DOHH2 (cell line): Measurements from ENCODE around the gene MACF1.
"Not testable (repeated sequence)": the region's sequence is repeated elsewhere in the genome, so short reads cannot be mapped to it uniquely, and the experiment has no call there.

Source experiments
- H3F3A ChIP-seq: fragments of 200-600 bp; sonication (generic), shearing (Covaris generic); 2 replicates; pipeline ENCODE4 v1.6.0; 2016; ENCODE audit warnings: antibody characterized with exemption, mild to moderate bottlenecking; ENCODE audit not compliant: control insufficient read depth, insufficient read depth
- H3K27ac ChIP-seq: fragments of 200-600 bp; sonication (generic); 2 replicates; pipeline ENCODE4 v1.5.1; 2014; ENCODE audit warnings: low read depth, mild to moderate bottlenecking, low read length, moderate library complexity
- H3K27me3 ChIP-seq: fragments of 200-600 bp; sonication (generic); 2 replicates; pipeline ENCODE4 v1.6.1; 2014; ENCODE audit warnings: mild to moderate bottlenecking, low read length, mixed read lengths; ENCODE audit not compliant: control insufficient read depth
- H3K36me3 ChIP-seq: fragments of 200-600 bp; sonication (generic); 2 replicates; pipeline ENCODE4 v1.6.1; 2014; ENCODE audit warnings: mild to moderate bottlenecking, low read length, moderate library complexity, mixed read lengths; ENCODE audit not compliant: control insufficient read depth
- H3K4me1 ChIP-seq: fragments of 200-600 bp; sonication (generic); 2 replicates; pipeline ENCODE4 v1.6.1; 2014; ENCODE audit warnings: mild to moderate bottlenecking, low read length, mixed read lengths; ENCODE audit not compliant: control insufficient read depth
- H3K4me2 ChIP-seq: fragments of 200-600 bp; sonication (generic); 2 replicates; pipeline ENCODE4 v1.6.0; 2014; ENCODE audit warnings: mild to moderate bottlenecking, low read length, moderate library complexity
- H3K4me3 ChIP-seq: fragments of 200-600 bp; sonication (generic); 2 replicates; pipeline ENCODE4 v1.5.1; 2014; ENCODE audit warnings: mild to moderate bottlenecking, low read length, mixed read lengths
- H3K79me2 ChIP-seq: fragments of 200-600 bp; sonication (generic); 2 replicates; pipeline ENCODE4 v1.6.1; 2014; ENCODE audit warnings: mild to moderate bottlenecking, low read length, mixed read lengths; ENCODE audit not compliant: control insufficient read depth
- H3K9me2 ChIP-seq: fragments of 200-600 bp; sonication (generic); replicated peaks from 2 replicates; pipeline ENCODE4 v1.6.1; 2014; ENCODE audit warnings: mild to moderate bottlenecking, low read length, mixed read lengths; ENCODE audit not compliant: control insufficient read depth
- H3K9me3 ChIP-seq: fragments of 200-600 bp; sonication (generic); 2 replicates; pipeline ENCODE4 v1.6.1; 2014; ENCODE audit warnings: antibody characterized with exemption, low read length, mixed read lengths; ENCODE audit not compliant: control insufficient read depth, insufficient read depth
- H4K20me1 ChIP-seq: fragments of 200-600 bp; sonication (generic); 2 replicates; pipeline ENCODE4 v1.6.0; 2014; ENCODE audit warnings: low read depth, mild to moderate bottlenecking, antibody characterized with exemption, low read length, moderate library complexity; ENCODE audit not compliant: control insufficient read depth, insufficient read depth
- EZH2phosphoT487 ChIP-seq: fragments of 200-600 bp; sonication (generic); IDR thresholded peaks from 2 replicates; pipeline ENCODE4 v1.6.1; 2017; ENCODE audit warnings: borderline replicate concordance, mild to moderate bottlenecking, antibody characterized with exemption, low read length, moderate library complexity, mixed read lengths
- TF ChIP-seq, protein P1 (sequence below): fragments of 200-600 bp; sonication (generic); IDR thresholded peaks from one replicate; pipeline ENCODE4 v1.5.1; 2014; ENCODE audit warnings: antibody characterized with exemption, mild to moderate bottlenecking, low read depth, low read length; ENCODE audit not compliant: poor library complexity, severe bottlenecking

The MACF1 gene

GRCh38 chr1:39446986-39447567 is 242.6 kb downstream of the MACF1 start:
- TF ChIP-seq, protein P1, sequence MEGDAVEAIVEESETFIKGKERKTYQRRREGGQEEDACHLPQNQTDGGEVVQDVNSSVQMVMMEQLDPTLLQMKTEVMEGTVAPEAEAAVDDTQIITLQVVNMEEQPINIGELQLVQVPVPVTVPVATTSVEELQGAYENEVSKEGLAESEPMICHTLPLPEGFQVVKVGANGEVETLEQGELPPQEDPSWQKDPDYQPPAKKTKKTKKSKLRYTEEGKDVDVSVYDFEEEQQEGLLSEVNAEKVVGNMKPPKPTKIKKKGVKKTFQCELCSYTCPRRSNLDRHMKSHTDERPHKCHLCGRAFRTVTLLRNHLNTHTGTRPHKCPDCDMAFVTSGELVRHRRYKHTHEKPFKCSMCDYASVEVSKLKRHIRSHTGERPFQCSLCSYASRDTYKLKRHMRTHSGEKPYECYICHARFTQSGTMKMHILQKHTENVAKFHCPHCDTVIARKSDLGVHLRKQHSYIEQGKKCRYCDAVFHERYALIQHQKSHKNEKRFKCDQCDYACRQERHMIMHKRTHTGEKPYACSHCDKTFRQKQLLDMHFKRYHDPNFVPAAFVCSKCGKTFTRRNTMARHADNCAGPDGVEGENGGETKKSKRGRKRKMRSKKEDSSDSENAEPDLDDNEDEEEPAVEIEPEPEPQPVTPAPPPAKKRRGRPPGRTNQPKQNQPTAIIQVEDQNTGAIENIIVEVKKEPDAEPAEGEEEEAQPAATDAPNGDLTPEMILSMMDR = no peak
- no peak for TF ChIP-seq EZH2phosphoT487
- Histone ChIP-seq H3K9me2 (no peaks in the 10 kb centered on the region), H3K27me3 (no peaks in the 10 kb centered on the region), H3K9me3 (no peaks in the 10 kb centered on the region), H3K4me1 (no peaks in the 10 kb centered on the region), H3K4me2 (no peak overlapping the region), H3K36me3 (peaks cover 61% of the 10 kb centered on the region), H4K20me1 (no peaks in the 10 kb centered on the region), H3K4me3 (no peak overlapping the region), H3K79me2 (no peaks in the 10 kb centered on the region), H3K27ac (no peak overlapping the region), H3F3A (no peaks in the 10 kb centered on the region)

DNA sequence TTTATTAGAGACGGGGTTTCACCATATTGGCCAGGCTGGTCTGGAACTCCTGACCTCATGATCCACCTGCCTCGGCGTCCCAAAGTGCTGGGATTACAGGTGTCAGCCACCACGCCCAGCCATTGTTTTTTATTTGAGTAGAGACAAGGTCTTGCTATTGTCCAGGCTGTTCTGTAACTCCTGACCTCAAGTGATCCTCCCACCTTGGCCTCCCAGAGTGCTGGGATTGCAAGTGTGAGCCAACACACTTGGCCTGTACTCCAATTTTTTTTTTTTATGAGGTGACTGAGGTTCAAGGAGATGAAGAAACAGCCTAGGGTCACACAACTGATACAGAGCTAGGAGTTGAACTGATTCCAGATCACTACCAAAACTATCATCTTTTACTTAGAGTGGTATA is 245.5 kb downstream of the MACF1 start:
- H3K4me1 ChIP-seq, H3K4me3 ChIP-seq, H3K79me2 ChIP-seq, H4K20me1 ChIP-seq, H3K9me3 ChIP-seq, H3K4me2 ChIP-seq, H3K27ac ChIP-seq, H3K9me2 ChIP-seq, H3K27me3 ChIP-seq, H3F3A ChIP-seq: not testable (repeated sequence)
- H3K36me3 ChIP-seq = peaks cover 63% of the 10 kb centered on the region

DNA sequence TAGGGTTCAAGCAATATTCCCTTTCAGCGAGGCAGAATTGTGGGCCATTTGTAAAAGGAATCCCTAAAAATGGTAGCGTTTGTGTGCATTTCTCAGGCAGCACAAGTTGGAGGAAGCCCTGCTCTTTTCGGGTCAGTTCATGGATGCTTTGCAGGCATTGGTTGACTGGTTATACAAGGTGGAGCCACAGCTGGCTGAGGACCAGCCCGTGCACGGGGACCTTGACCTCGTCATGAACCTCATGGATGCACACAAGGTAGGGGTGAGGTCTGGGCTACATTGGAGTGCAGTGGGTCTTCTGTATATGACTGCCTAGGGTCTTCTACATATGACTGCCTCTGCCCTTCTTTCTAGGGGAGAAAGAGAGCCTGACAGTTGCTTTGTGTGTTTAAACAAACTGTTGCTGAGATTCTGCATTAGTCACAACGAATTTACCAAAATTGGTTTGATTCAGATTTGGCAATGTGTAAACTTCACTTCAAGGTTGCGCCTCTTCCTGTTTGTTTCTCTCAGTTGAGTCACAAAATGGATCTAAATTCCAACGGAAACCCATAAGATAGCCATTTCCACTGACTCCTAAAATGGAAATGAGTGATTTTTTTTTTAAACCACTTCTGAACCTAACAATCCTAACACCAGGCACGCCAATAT is 246.6 kb downstream of the MACF1 start:
- Histone ChIP-seq H3K27me3 (no peaks in the 10 kb centered on the region), H3F3A (no peaks in the 10 kb centered on the region), H3K4me1 (no peaks in the 10 kb centered on the region), H3K9me3 (no peaks in the 10 kb centered on the region), H3K4me3 (no peak overlapping the region), H3K27ac (no peak overlapping the region), H3K79me2 (no peaks in the 10 kb centered on the region), H4K20me1 (no peaks in the 10 kb centered on the region), H3K9me2 (no peaks in the 10 kb centered on the region), H3K4me2 (no peak overlapping the region), H3K36me3 (peaks cover 62% of the 10 kb centered on the region)
- no peak for TF ChIP-seq EZH2phosphoT487
- TF ChIP-seq, protein P1 = no peak

DNA sequence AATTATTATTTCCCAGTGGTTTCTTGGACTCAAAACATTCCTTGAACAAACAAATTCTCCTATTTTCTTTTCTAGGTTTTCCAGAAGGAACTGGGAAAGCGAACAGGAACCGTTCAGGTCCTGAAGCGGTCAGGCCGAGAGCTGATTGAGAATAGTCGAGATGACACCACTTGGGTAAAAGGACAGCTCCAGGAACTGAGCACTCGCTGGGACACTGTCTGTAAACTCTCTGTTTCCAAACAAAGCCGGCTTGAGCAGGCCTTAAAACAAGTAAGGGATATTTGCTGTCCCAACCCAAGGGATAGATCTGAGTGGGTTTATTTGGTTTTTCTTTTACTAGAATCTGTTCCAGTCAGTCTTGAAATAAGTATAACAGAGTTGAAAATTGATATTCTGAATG is 247.6 kb downstream of the MACF1 start:
- Histone ChIP-seq H3K36me3 (peaks cover 66% of the 10 kb centered on the region), H3K4me3 (no peak overlapping the region), H3K9me3 (no peaks in the 10 kb centered on the region), H3K27ac (no peak overlapping the region), H3K9me2 (no peaks in the 10 kb centered on the region), H3F3A (no peaks in the 10 kb centered on the region), H3K4me1 (no peaks in the 10 kb centered on the region), H3K79me2 (no peaks in the 10 kb centered on the region), H3K27me3 (no peaks in the 10 kb centered on the region), H4K20me1 (no peaks in the 10 kb centered on the region), H3K4me2 (no peak overlapping the region)
- no peak for TF ChIP-seq EZH2phosphoT487
- TF ChIP-seq, protein P1 = no peak
